Caco-2 (cell line): ENCODE data around the gene TLE3. TPM values are rescaled to one million over a fixed set of nuclear protein-coding genes. Genes with fewer than 3 reads are reported as not detected.

Experiments
- BruUV-seq: library from RNA; stranded (reverse); fragments of 400-500 nt; replicated peaks from 2 replicates; lab custom pipeline; 2021; lab: Mats Ljungman, UMichigan
- CTCF ChIA-PET: fragments of 300-600 bp; sonication (Branson Sonifier 250); formaldehyde crosslinking; loops from one replicate; lab custom pipeline; 2022; ENCODE audit warnings: antibody characterized with exemption; lab: Charles Lee
- POLR2A ChIA-PET: fragments of 300-600 bp; sonication (Branson Sonifier 250); formaldehyde crosslinking; loops from one replicate; lab custom pipeline; 2022; ENCODE audit warnings: antibody characterized with exemption; lab: Charles Lee
- DNase-seq, 2 experiments: peaks; one replicate each; pipeline versions ENCODE4 v3.0.0 to v3.0.0-alpha.2; 2020 to 2022
- H3K27me3 ChIP-seq: replicated peaks from 2 replicates; pipeline ENCODE4 v1.6.0; 2011; ENCODE audit warnings: low read length; ENCODE audit not compliant: control insufficient read depth, insufficient read depth
- H3K36me3 ChIP-seq: 2 replicates; pipeline ENCODE4 v1.5.1; 2011; ENCODE audit warnings: low read length; ENCODE audit not compliant: control insufficient read depth, insufficient read depth
- H3K4me1 ChIP-seq: fragments of 250-450 bp; sonication (Bioruptor Pico); 2 replicates; pipeline ENCODE4 v1.5.1; 2020; ENCODE audit warnings: mild to moderate bottlenecking
- H3K4me3 ChIP-seq: 2 replicates; pipeline ENCODE4 v1.5.1; 2011; ENCODE audit warnings: low read depth, mild to moderate bottlenecking, control low read depth, low read length
- H3K9me3 ChIP-seq: fragments of 250-450 bp; sonication (Bioruptor Pico); 2 replicates; pipeline ENCODE4 v1.5.1; 2020; ENCODE audit warnings: mild to moderate bottlenecking, moderate library complexity
- H3K27ac Mint-ChIP-seq: one replicate; pipeline ENCODE4 v1.8.0; 2022; ENCODE audit warnings: mixed read lengths; ENCODE audit not compliant: unreplicated experiment
- H3K27me3 Mint-ChIP-seq: one replicate; pipeline ENCODE4 v1.8.0; 2022; ENCODE audit warnings: mixed read lengths; ENCODE audit not compliant: insufficient read depth, unreplicated experiment
- H3K36me3 Mint-ChIP-seq: one replicate; pipeline ENCODE4 v1.8.0; 2022; ENCODE audit warnings: mild to moderate bottlenecking, mixed read lengths; ENCODE audit not compliant: insufficient read depth, unreplicated experiment
- H3K4me1 Mint-ChIP-seq: one replicate; pipeline ENCODE4 v1.8.0; 2022; ENCODE audit warnings: low read depth, mixed read lengths; ENCODE audit not compliant: unreplicated experiment
- H3K4me3 Mint-ChIP-seq: one replicate; pipeline ENCODE4 v1.8.0; 2022; ENCODE audit warnings: mild to moderate bottlenecking, moderate library complexity, mixed read lengths; ENCODE audit not compliant: unreplicated experiment
- H3K9me3 Mint-ChIP-seq: one replicate; pipeline ENCODE4 v1.8.0; 2022; ENCODE audit warnings: mixed read lengths; ENCODE audit not compliant: unreplicated experiment
- CTCF ChIP-seq, 2 experiments: fragments of 200-600 bp in 1 of 2; IDR thresholded peaks; 1 replicate in 1 of 2; 2 replicates in 1 of 2; pipeline versions ENCODE4 v1.5.1 to v1.8.0; 2011 to 2022; ENCODE audit warnings: antibody characterized with exemption in 1 of 2, control low read depth in 1 of 2, inconsistent platforms in 1 of 2, low read depth in 1 of 2, low read length in 1 of 2, mild to moderate bottlenecking in 1 of 2, moderate library complexity in 1 of 2; ENCODE audit not compliant: insufficient read depth in 1 of 2, severe bottlenecking in 1 of 2, unreplicated experiment in 1 of 2
- intact Hi-C: fragments of 100-400 bp; cut with micrococcal nuclease; formaldehyde crosslinking; loops from one replicate; pipeline ENCODE4 v1.10.0; 2022; ENCODE audit not compliant: unreplicated experiment
- total RNA-seq: library from RNA; stranded (reverse); gene quantifications from 2 replicates; pipeline ENCODE4 v1.2.3, GENCODE V29; 2022

The TLE3 gene
- total RNA-seq, 1 experiment from 2014 or later, result 105 TPM

- TF ChIP-seq CTCF (IDR thresholded peaks at IDR 0.05; ENCODE audit: insufficient read depth in 1 of 2, low read depth in 1 of 2, low read length in 1 of 2, severe bottlenecking in 1 of 2, unreplicated experiment in 1 of 2), result no peak
- no TSS peak for BruUV-seq
- no peaks in the 10 kb centered on the region for H3K4me1 Mint-ChIP-seq
- H3K27me3 ChIP-seq, result no peaks in the 10 kb centered on the region
- peaks cover 1% of the 10 kb centered on the region for H3K9me3 Mint-ChIP-seq
- POLR2A ChIA-PET, result no interaction called here
- H3K36me3 ChIP-seq, result no peaks in the 10 kb centered on the region
- no peaks in the 10 kb centered on the region for H3K4me1 ChIP-seq
- intact Hi-C loops, result no loop called here
- no peaks in the 10 kb centered on the region; the same call in 1 of the 2 replicates for H3K9me3 ChIP-seq
- no peak for DNase-seq
- no peak overlapping the region for H3K4me3 Mint-ChIP-seq
- H3K4me3 ChIP-seq, result no peak overlapping the region
- CTCF ChIA-PET, result no interaction called here
- H3K27me3 Mint-ChIP-seq, result peaks cover 3% of the 10 kb centered on the region
- no peaks in the 10 kb centered on the region for H3K36me3 Mint-ChIP-seq
- H3K27ac Mint-ChIP-seq, result no peak overlapping the region
Measured at GRCh38 chr15:70004826-70005225, 92.9 kb downstream of the TLE3 start.

GRCh38 chr15:70002897-70003296 lies 94.8 kb downstream of the TLE3 start:
- no TSS peak for BruUV-seq
- no peaks in the 10 kb centered on the region for H3K4me1 ChIP-seq
- no peak for DNase-seq
- intact Hi-C loops, result no loop called here
- H3K9me3 ChIP-seq, result no peaks in the 10 kb centered on the region; the same call in 1 of the 2 replicates
- Mint-ChIP-seq H3K9me3 (peaks cover 9% of the 10 kb centered on the region), H3K27ac (no peak overlapping the region), H3K36me3 (no peaks in the 10 kb centered on the region), H3K4me1 (peaks cover 3% of the 10 kb centered on the region), H3K4me3 (no peak overlapping the region), H3K27me3 (peaks cover 3% of the 10 kb centered on the region)
- no peak for TF ChIP-seq CTCF (IDR thresholded peaks at IDR 0.05; ENCODE audit: insufficient read depth in 1 of 2, low read depth in 1 of 2, low read length in 1 of 2, severe bottlenecking in 1 of 2, unreplicated experiment in 1 of 2)
- ChIA-PET POLR2A (no interaction called here), CTCF (no interaction called here)
- no peak overlapping the region for H3K4me3 ChIP-seq
- H3K27me3 ChIP-seq, result no peaks in the 10 kb centered on the region
- no peaks in the 10 kb centered on the region for H3K36me3 ChIP-seq

GRCh38 chr15:70001859-70002258 lies 95.9 kb downstream of the TLE3 start:
- ChIA-PET POLR2A (no interaction called here), CTCF (no interaction called here)
- no peaks in the 10 kb centered on the region; the same call in 1 of the 2 replicates for H3K9me3 ChIP-seq
- Mint-ChIP-seq H3K27me3 (peaks cover 3% of the 10 kb centered on the region), H3K4me1 (peaks cover 13% of the 10 kb centered on the region), H3K36me3 (no peaks in the 10 kb centered on the region), H3K4me3 (no peak overlapping the region), H3K27ac (no peak overlapping the region), H3K9me3 (peaks cover 9% of the 10 kb centered on the region)
- DNase-seq, result no peak
- intact Hi-C loops, result no loop called here
- H3K36me3 ChIP-seq, result no peaks in the 10 kb centered on the region
- peaks cover 8% of the 10 kb centered on the region; the same call in 1 of the 2 replicates for H3K4me1 ChIP-seq
- H3K27me3 ChIP-seq, result no peaks in the 10 kb centered on the region
- no peak for TF ChIP-seq CTCF (IDR thresholded peaks at IDR 0.05; ENCODE audit: insufficient read depth in 1 of 2, low read depth in 1 of 2, low read length in 1 of 2, severe bottlenecking in 1 of 2, unreplicated experiment in 1 of 2)
- no peak overlapping the region for H3K4me3 ChIP-seq
- no TSS peak for BruUV-seq
